HepG2 (cell line): ENCODE measurements around the gene NOS1. TPM values are rescaled to one million over a fixed set of nuclear protein-coding genes. Genes with fewer than 3 reads are reported as not detected.

Source experiments
- ATAC-seq: fragments of 200-7000 bp; cut with Tn5 transposase; 3 replicates; pipeline ENCODE4 v1.9.1; 2020; ENCODE audit warnings: mild to moderate bottlenecking, moderate library complexity
- BruUV-seq: library from RNA; stranded (reverse); fragments of 400-500 nt; replicated peaks from 2 replicates; lab custom pipeline; 2021; lab: Mats Ljungman, UMichigan
- CTCF ChIA-PET: fragments of 300-600 bp; formaldehyde crosslinking; extraction: SDS; loops from one replicate; lab custom pipeline; 2021; ENCODE audit warnings: low total read pairs, inconsistent platforms, low intra/inter-chr PET ratio; lab: Yijun Ruan, JAX
- POLR2A ChIA-PET: fragments of 350-600 bp; sonication (Branson Sonifier 250); formaldehyde crosslinking; loops from one replicate; lab custom pipeline; 2020; ENCODE audit warnings: antibody characterized with exemption, inconsistent platforms; lab: Yijun Ruan, JAX
- DNase-seq: peaks from one replicate; pipeline ENCODE4 v3.0.0-alpha.2; 2015; ENCODE audit warnings: low spot score
- FAIRE-seq: peaks from 3 replicates; lab custom pipeline; 2011; peaks lifted over from hg19 to GRCh38; lab: Jason Lieb, UNC
- H2AFZ ChIP-seq: one replicate; pipeline ENCODE4 v1.6.1; 2011; ENCODE audit warnings: low read length, inconsistent platforms
- H3K27ac ChIP-seq: fragments of 300-600 bp; 3 replicates; pipeline ENCODE4 v1.8.0; 2011; ENCODE audit warnings: mixed run types, mild to moderate bottlenecking, mixed read lengths, low read length, inconsistent platforms; ENCODE audit not compliant: insufficient read depth; ENCODE audit errors: extremely low read length
- H3K27me3 ChIP-seq, 2 experiments: fragments of 200-600 bp in 1 of 2; 2 replicates in 1 of 2; 3 replicates in 1 of 2; pipeline versions ENCODE4 v1.6.0 to v1.8.0; 2011; ENCODE audit warnings: low read length in 2 of 2, mild to moderate bottlenecking in 2 of 2, moderate library complexity in 2 of 2, inconsistent platforms in 1 of 2; ENCODE audit not compliant: insufficient read depth in 2 of 2, control insufficient read depth in 1 of 2
- H3K36me3 ChIP-seq, 2 experiments: fragments of 200-600 bp in 1 of 2; replicated peaks in 1 of 2; 2 replicates in 1 of 2; 3 replicates in 1 of 2; pipeline versions ENCODE4 v1.5.1 to v1.8.0; 2011; ENCODE audit warnings: low read length in 2 of 2, inconsistent platforms in 1 of 2; ENCODE audit not compliant: insufficient read depth in 2 of 2, control insufficient read depth in 1 of 2
- H3K4me1 ChIP-seq: 2 replicates; pipeline ENCODE4 v1.5.1; 2012; ENCODE audit warnings: low read length, inconsistent platforms; ENCODE audit not compliant: insufficient read depth
- H3K4me2 ChIP-seq: 2 replicates; pipeline ENCODE4 v1.6.0; 2011; ENCODE audit warnings: low read depth, low read length, inconsistent platforms
- H3K4me3 ChIP-seq, 3 experiments: fragments of 200-600 bp in 1 of 3; sonication (generic), shearing (Covaris generic) in 1 of 3; replicated peaks in 1 of 3; 2 replicates each; pipeline ENCODE4 v1.5.1; 2011 to 2016; ENCODE audit warnings: low read length in 3 of 3, inconsistent platforms in 2 of 3, low read depth in 2 of 3, mild to moderate bottlenecking in 2 of 3, control low read depth in 1 of 3, mixed read lengths in 1 of 3; ENCODE audit not compliant: insufficient read depth in 1 of 3
- H3K79me2 ChIP-seq: one replicate; pipeline ENCODE4 v1.6.1; 2011; ENCODE audit warnings: low read length, inconsistent platforms; ENCODE audit not compliant: insufficient read depth
- H3K9ac ChIP-seq: 2 replicates; pipeline ENCODE4 v1.6.0; 2011; ENCODE audit warnings: mild to moderate bottlenecking, low read depth, low read length, inconsistent platforms; ENCODE audit not compliant: insufficient read depth
- H3K9me3 ChIP-seq: 2 replicates; pipeline ENCODE4 v1.5.1; 2012; ENCODE audit warnings: mild to moderate bottlenecking, low read length
- H4K20me1 ChIP-seq: 2 replicates; pipeline ENCODE4 v1.6.0; 2011; ENCODE audit warnings: inconsistent platforms, mild to moderate bottlenecking, low read length, moderate library complexity; ENCODE audit not compliant: insufficient read depth
- KLF12 ChIP-seq: sonication (generic); formaldehyde crosslinking; IDR thresholded peaks from 2 replicates; pipeline ENCODE4 v1.4.0; 2020; ENCODE audit warnings: missing genetic modification reagents, borderline replicate concordance
- NFKBIZ ChIP-seq: IDR thresholded peaks from 2 replicates; pipeline ENCODE4 v1.6.1; 2018; ENCODE audit warnings: missing genetic modification reagents, missing compliant biosample characterization
- POLR2G ChIP-seq: fragments of 200-400 bp; formaldehyde crosslinking; IDR thresholded peaks from 2 replicates; pipeline ENCODE4 v1.6.1; 2018; ENCODE audit warnings: mild to moderate bottlenecking, low read depth, low read length, moderate library complexity
- RFX5 ChIP-seq: IDR thresholded peaks from 2 replicates; pipeline ENCODE4 v1.6.1; 2011; ENCODE audit warnings: low read depth, low read length, improper control_type of control experiment
- SOX13 ChIP-seq, 3 experiments: fragments of 450-650 bp in 1 of 3; sonication (generic) in 1 of 3; formaldehyde crosslinking in 1 of 3; IDR thresholded peaks in 2 of 3; conservative IDR thresholded peaks in 1 of 3; 2 replicates each; pipeline versions ENCODE4 v1.5.0 to v1.6.1; 2016 to 2020; ENCODE audit warnings: antibody characterized with exemption in 1 of 3, mild to moderate bottlenecking in 1 of 3, missing compliant biosample characterization in 1 of 3, missing genetic modification reagents in 1 of 3, moderate library complexity in 1 of 3
- TBX3 ChIP-seq: fragments of 450-650 bp; IDR thresholded peaks from 2 replicates; pipeline ENCODE4 v1.6.1; 2017; ENCODE audit warnings: antibody characterized with exemption, mild to moderate bottlenecking, inconsistent platforms, borderline replicate concordance
- ZBTB20 ChIP-seq: sonication (generic); formaldehyde crosslinking; IDR thresholded peaks from 2 replicates; pipeline ENCODE4 v1.8.1; 2023; ENCODE audit warnings: missing genetic modification reagents, low read depth, mild to moderate bottlenecking, borderline replicate concordance
- ZBTB42 ChIP-seq: sonication (generic); formaldehyde crosslinking; IDR thresholded peaks from 2 replicates; pipeline ENCODE4 v1.5.0; 2020; ENCODE audit warnings: mild to moderate bottlenecking, missing genetic modification reagents
- ZFP36L1 ChIP-seq: sonication (generic); formaldehyde crosslinking; IDR thresholded peaks from 2 replicates; pipeline ENCODE4 v1.8.0; 2022; ENCODE audit warnings: mild to moderate bottlenecking, missing genetic modification reagents, moderate library complexity
- ZNF33A ChIP-seq: sonication (generic); formaldehyde crosslinking; IDR thresholded peaks from 2 replicates; pipeline ENCODE4 v1.5.1; 2020; ENCODE audit warnings: missing genetic modification reagents, mild to moderate bottlenecking, moderate library complexity, borderline replicate concordance
- ZNF562 ChIP-seq: sonication (generic); formaldehyde crosslinking; IDR thresholded peaks from 2 replicates; pipeline ENCODE4 v1.8.0; 2022; ENCODE audit warnings: missing genetic modification reagents, borderline replicate concordance
- ZNF703 ChIP-seq: sonication (generic); formaldehyde crosslinking; IDR thresholded peaks from 2 replicates; pipeline ENCODE4 v1.5.1; 2020; ENCODE audit warnings: missing genetic modification reagents, mild to moderate bottlenecking, moderate library complexity, borderline replicate concordance
- ZNF83 ChIP-seq: sonication (generic); formaldehyde crosslinking; IDR thresholded peaks from 2 replicates; pipeline ENCODE4 v1.4.0; 2020; ENCODE audit warnings: missing genetic modification reagents, mild to moderate bottlenecking, borderline replicate concordance
- WGBS: methylation state at CpG from one replicate; pipeline ENCODE4 v1.1.6; 2017; ENCODE audit warnings: low lambda C conversion rate; 5-methylcytosine and 5-hydroxymethylcytosine counted together
- in situ Hi-C: cut with HindIII; loops from 2 replicates; pipeline ENCODE4 v1.10.0; 2017; ENCODE audit warnings: low pct_unique_long_range_greater_than_20kb; ENCODE audit not compliant: extremely low pct_ligation_motif_present
- intact Hi-C: fragments of 100-400 bp; cut with micrococcal nuclease; formaldehyde crosslinking; loops from one replicate; pipeline ENCODE4 v1.10.0; 2022; ENCODE audit not compliant: unreplicated experiment
- polyA plus RNA-seq, 8 experiments: library from polyadenylated mRNA; depleted of rRNA in 3 of 8; stranded (reverse) in 7 of 8; unstranded in 1 of 8; fragments of >200 nt; fragmentation: Illumina TruSeq in 4 of 8; extraction: Trizol in 4 of 8; gene quantifications; 2 replicates each; pipeline versions ENCODE4 v1.2.1 to v1.2.3, GENCODE V29; 2011 to 2016; ENCODE audit warnings: low read depth in 4 of 8, missing spikeins in 1 of 8, mixed read lengths in 1 of 8; ENCODE audit not compliant: insufficient read depth in 1 of 8
- total RNA-seq, 5 experiments: library from RNA; depleted of rRNA; stranded (reverse); fragments of >200 nt; fragmentation: Illumina TruSeq; extraction: Trizol; gene quantifications; 2 replicates each; pipeline ENCODE4 v1.2.3, GENCODE V29; 2016; ENCODE audit warnings: low read depth in 1 of 5
- TF ChIP-seq, protein P1 (sequence below): sonication (generic); formaldehyde crosslinking; IDR thresholded peaks from 2 replicates; pipeline ENCODE4 v1.8.0; 2022; ENCODE audit warnings: low read depth, missing genetic modification reagents
- TF ChIP-seq, protein P2 (sequence below): IDR thresholded peaks from 2 replicates; pipeline ENCODE4 v1.6.1; 2012; ENCODE audit warnings: low read length, improper control_type of control experiment
- TF ChIP-seq, protein P3 (sequence below): sonication (generic); formaldehyde crosslinking; conservative IDR thresholded peaks from 2 replicates; pipeline ENCODE4 v1.4.0; 2020; ENCODE audit warnings: missing genetic modification reagents
- TF ChIP-seq, protein P4 (sequence below): sonication (generic); formaldehyde crosslinking; IDR thresholded peaks from 2 replicates; pipeline ENCODE4 v1.8.0; 2022; ENCODE audit warnings: missing genetic modification reagents, mild to moderate bottlenecking, borderline replicate concordance

NOS1 gene
- total and polyA plus RNA-seq, 2 of the 13 experiments (the other 11 are each of a cell fraction or from before 2014, with no cell fraction given): not detected

DNA sequence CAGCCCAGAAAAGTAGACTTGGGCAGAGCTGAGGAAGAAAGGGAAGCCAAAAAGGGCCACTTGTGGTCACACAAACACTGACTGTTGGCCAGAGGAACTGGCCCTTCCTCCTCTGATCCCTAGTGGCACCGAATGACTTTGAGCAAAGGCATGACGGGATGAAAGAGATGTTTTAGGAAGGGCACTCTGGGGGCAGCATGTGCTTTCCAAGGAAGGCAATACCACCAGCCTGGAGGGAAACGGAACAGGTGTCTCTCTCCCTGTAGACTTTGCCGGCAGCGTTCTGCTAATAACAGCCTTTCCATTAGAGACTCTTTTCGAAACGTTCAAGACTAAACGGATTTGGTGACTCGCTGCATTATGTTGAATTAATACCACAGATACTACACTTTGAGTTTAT, 158.9 kb downstream of the NOS1 start:
- FAIRE-seq (no peak), DNase-seq (no peak), ATAC-seq (no peak)
- 33% methylated on average over 9 of the region's 9 CpGs for WGBS
- Histone ChIP-seq H3K9ac (no peak overlapping the region), H3K79me2 (no peaks in the 10 kb centered on the region), H3K36me3 (no peaks in the 10 kb centered on the region), H3K4me1 (no peaks in the 10 kb centered on the region), H3K27ac (no peak overlapping the region), H3K9me3 (no peaks in the 10 kb centered on the region), H3K4me2 (no peak overlapping the region), H3K27me3 (peaks cover 1 to 26% of the 10 kb centered on the region in 2 experiments; a peak in 3 of 5 replicates), H2AFZ (no peak overlapping the region), H3K4me3 (no peak overlapping the region), H4K20me1 (no peaks in the 10 kb centered on the region)
- no TSS peak for BruUV-seq
- intact Hi-C loops: no loop called here
- in situ Hi-C loops: no loop called here
- TF ChIP-seq, protein P1, sequence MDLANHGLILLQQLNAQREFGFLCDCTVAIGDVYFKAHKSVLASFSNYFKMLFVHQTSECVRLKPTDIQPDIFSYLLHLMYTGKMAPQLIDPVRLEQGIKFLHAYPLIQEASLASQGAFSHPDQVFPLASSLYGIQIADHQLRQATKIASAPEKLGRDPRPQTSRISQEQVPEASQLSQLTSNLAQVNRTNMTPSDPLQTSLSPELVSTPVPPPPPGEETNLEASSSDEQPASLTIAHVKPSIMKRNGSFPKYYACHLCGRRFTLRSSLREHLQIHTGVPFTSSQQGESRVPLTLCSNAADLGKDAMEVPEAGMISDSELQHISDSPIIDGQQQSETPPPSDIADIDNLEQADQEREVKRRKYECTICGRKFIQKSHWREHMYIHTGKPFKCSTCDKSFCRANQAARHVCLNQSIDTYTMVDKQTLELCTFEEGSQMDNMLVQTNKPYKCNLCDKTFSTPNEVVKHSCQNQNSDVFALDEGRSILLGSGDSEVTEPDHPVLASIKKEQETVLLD (CRISPR knock-in tag): no peak
- no peak for TF ChIP-seq NFKBIZ
- no peak for TF ChIP-seq ZFP36L1 (CRISPR knock-in tag)
- TF ChIP-seq ZNF703: no peak
- TF ChIP-seq KLF12 (CRISPR knock-in tag): no peak
- TF ChIP-seq ZNF83 (CRISPR knock-in tag): no peak
- no peak for TF ChIP-seq POLR2G
- no peak for TF ChIP-seq ZNF33A
- TF ChIP-seq RFX5: no peak
- no peak for TF ChIP-seq TBX3
- TF ChIP-seq, protein P2, sequence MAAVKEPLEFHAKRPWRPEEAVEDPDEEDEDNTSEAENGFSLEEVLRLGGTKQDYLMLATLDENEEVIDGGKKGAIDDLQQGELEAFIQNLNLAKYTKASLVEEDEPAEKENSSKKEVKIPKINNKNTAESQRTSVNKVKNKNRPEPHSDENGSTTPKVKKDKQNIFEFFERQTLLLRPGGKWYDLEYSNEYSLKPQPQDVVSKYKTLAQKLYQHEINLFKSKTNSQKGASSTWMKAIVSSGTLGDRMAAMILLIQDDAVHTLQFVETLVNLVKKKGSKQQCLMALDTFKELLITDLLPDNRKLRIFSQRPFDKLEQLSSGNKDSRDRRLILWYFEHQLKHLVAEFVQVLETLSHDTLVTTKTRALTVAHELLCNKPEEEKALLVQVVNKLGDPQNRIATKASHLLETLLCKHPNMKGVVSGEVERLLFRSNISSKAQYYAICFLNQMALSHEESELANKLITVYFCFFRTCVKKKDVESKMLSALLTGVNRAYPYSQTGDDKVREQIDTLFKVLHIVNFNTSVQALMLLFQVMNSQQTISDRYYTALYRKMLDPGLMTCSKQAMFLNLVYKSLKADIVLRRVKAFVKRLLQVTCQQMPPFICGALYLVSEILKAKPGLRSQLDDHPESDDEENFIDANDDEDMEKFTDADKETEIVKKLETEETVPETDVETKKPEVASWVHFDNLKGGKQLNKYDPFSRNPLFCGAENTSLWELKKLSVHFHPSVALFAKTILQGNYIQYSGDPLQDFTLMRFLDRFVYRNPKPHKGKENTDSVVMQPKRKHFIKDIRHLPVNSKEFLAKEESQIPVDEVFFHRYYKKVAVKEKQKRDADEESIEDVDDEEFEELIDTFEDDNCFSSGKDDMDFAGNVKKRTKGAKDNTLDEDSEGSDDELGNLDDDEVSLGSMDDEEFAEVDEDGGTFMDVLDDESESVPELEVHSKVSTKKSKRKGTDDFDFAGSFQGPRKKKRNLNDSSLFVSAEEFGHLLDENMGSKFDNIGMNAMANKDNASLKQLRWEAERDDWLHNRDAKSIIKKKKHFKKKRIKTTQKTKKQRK: no peak
- no peak for TF ChIP-seq ZBTB42 (CRISPR knock-in tag)
- no peak for TF ChIP-seq ZBTB20 (CRISPR knock-in tag)
- TF ChIP-seq, protein P3, sequence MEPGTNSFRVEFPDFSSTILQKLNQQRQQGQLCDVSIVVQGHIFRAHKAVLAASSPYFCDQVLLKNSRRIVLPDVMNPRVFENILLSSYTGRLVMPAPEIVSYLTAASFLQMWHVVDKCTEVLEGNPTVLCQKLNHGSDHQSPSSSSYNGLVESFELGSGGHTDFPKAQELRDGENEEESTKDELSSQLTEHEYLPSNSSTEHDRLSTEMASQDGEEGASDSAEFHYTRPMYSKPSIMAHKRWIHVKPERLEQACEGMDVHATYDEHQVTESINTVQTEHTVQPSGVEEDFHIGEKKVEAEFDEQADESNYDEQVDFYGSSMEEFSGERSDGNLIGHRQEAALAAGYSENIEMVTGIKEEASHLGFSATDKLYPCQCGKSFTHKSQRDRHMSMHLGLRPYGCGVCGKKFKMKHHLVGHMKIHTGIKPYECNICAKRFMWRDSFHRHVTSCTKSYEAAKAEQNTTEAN: no peak
- TF ChIP-seq, protein P4, sequence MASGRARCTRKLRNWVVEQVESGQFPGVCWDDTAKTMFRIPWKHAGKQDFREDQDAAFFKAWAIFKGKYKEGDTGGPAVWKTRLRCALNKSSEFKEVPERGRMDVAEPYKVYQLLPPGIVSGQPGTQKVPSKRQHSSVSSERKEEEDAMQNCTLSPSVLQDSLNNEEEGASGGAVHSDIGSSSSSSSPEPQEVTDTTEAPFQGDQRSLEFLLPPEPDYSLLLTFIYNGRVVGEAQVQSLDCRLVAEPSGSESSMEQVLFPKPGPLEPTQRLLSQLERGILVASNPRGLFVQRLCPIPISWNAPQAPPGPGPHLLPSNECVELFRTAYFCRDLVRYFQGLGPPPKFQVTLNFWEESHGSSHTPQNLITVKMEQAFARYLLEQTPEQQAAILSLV (CRISPR knock-in tag): no peak
- no peak for TF ChIP-seq ZNF562 (CRISPR knock-in tag)
- TF ChIP-seq SOX13 (IDR thresholded peaks at IDR 0.05): no peak
- TF ChIP-seq SOX13 (CRISPR knock-in tag; conservative IDR thresholded peaks at IDR 0.05 in 1 of 2, IDR thresholded peaks at IDR 0.05 in 1 of 2): no peak
- ChIA-PET CTCF (no interaction called here), POLR2A (no interaction called here)
